ENCODE results near the gene ANKRD9.

Gene ANKRD9

GRCh38 chr14:102496958-102497744 lies 12.4 kb downstream of the ANKRD9 start:
- no peak for DNase-seq

- no peak for DNase-seq
These were observed 13.3 kb downstream of the ANKRD9 start for GRCh38 chr14:102496331-102496691.

GRCh38 chr14:102495491-102496330 lies 13.9 kb downstream of the ANKRD9 start:
- DNase-seq = no peak

- no peak for DNase-seq
These were observed 16.0 kb downstream of the ANKRD9 start for GRCh38 chr14:102493585-102493984.

GRCh38 chr14:102493096-102493495 lies 16.5 kb downstream of the ANKRD9 start:
- DNase-seq = no peak

GRCh38 chr14:102492531-102492910 lies 17.1 kb downstream of the ANKRD9 start:
- DNase-seq = no peak

GRCh38 chr14:102491786-102492530 lies 17.6 kb downstream of the ANKRD9 start:
- DNase-seq = no peak

- DNase-seq = no peak
These were observed 18.2 kb downstream of the ANKRD9 start for GRCh38 chr14:102491366-102491765.

- DNase-seq = no peak
These were observed 19.1 kb downstream of the ANKRD9 start for GRCh38 chr14:102490456-102490855.

GRCh38 chr14:102487204-102487577 lies 22.4 kb downstream of the ANKRD9 start:
- DNase-seq = no peak

- DNase-seq = no peak
These were observed 22.9 kb downstream of the ANKRD9 start for GRCh38 chr14:102486513-102487203.

- DNase-seq = no peak
These were observed 23.7 kb downstream of the ANKRD9 start for GRCh38 chr14:102485693-102486512.

- no peak for DNase-seq
These were observed 25.3 kb downstream of the ANKRD9 start for GRCh38 chr14:102484316-102484715.

- DNase-seq = no peak
These were observed 27.8 kb downstream of the ANKRD9 start for GRCh38 chr14:102481791-102482238.

- DNase-seq = no peak
These were observed 28.2 kb downstream of the ANKRD9 start for GRCh38 chr14:102481371-102481770.

GRCh38 chr14:102479777-102480176 lies 29.8 kb downstream of the ANKRD9 start:
- DNase-seq = no peak

- no peak for DNase-seq
These were observed 30.5 kb downstream of the ANKRD9 start for GRCh38 chr14:102479107-102479506.

- no peak for DNase-seq
These were observed 34.6 kb downstream of the ANKRD9 start for GRCh38 chr14:102474934-102475333.

- DNase-seq = no peak
These were observed 36.0 kb downstream of the ANKRD9 start for GRCh38 chr14:102473559-102473958.

GRCh38 chr14:102472791-102473150 lies 36.8 kb downstream of the ANKRD9 start:
- no peak for DNase-seq

GRCh38 chr14:102471921-102472790 lies 37.4 kb downstream of the ANKRD9 start:
- no peak for DNase-seq
